Stimulated activated CD4-positive, alpha-beta T cell treated with anti-CD3 and anti-CD28 coated beads, Interleukin-4, amount 100 ng/mL, for 4 hours (primary cell): ENCODE results near the gene METTL27.
"Not testable (repeated sequence)": the region's sequence is repeated elsewhere in the genome, so short reads cannot be mapped to it uniquely, and the experiment has no call there.

Source experiments
- DNase-seq, 2 experiments: peaks; one replicate each; pipeline ENCODE4 v3.0.0-alpha.2; 2020

The METTL27 gene

GRCh38 chr7:73838642-73839041 lies 3.7 kb downstream of the METTL27 start:
- DNase-seq: no peak

DNA sequence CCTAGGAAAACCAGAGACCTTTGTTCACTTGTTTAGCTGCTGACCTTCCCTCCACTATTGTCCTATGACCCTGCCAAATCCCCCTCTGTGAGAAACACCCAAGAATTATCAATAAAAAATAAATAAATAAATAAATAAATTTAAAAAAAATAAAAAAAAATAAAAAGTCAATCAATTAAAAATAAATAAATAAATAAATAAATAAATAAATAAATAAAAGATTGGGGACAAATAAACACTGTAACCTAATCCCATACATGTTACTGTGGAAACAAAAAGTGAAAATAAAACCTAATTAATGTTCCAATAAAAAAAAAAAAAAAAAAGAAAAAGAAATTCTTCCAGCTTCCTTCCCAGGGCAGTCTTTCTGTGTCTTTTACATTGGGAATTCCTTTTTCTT lies 5.1 kb downstream of the METTL27 start:
- DNase-seq: not testable (repeated sequence)

DNA sequence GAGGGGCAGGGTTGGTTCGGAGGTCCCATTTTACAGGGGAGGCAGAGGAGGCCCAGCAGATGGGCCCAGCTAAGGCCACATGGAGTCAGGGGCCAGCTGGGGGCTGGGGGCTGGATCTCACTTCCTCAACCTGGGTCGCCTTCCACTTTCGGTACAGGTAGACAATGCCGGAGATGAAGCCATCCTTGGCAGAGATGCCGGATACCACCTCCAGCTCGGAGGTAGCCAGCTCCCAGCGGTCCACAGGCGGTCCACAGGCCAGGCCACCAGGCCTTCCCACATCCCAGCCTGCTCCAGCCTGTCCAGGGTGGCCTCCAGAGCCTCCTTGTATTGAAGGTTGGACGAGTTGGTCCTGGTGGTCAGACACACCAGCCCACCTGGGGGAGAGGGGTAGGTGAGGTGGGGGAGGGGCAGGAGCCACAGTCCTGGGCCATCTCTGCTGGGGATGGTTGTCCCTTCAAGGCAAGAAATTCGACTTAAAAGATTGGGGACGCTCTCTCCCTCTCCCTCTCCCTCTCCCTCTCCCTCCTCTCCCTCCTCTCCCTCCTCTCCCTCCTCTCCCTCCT lies 7.6 kb downstream of the METTL27 start:
- no peak for DNase-seq

DNA sequence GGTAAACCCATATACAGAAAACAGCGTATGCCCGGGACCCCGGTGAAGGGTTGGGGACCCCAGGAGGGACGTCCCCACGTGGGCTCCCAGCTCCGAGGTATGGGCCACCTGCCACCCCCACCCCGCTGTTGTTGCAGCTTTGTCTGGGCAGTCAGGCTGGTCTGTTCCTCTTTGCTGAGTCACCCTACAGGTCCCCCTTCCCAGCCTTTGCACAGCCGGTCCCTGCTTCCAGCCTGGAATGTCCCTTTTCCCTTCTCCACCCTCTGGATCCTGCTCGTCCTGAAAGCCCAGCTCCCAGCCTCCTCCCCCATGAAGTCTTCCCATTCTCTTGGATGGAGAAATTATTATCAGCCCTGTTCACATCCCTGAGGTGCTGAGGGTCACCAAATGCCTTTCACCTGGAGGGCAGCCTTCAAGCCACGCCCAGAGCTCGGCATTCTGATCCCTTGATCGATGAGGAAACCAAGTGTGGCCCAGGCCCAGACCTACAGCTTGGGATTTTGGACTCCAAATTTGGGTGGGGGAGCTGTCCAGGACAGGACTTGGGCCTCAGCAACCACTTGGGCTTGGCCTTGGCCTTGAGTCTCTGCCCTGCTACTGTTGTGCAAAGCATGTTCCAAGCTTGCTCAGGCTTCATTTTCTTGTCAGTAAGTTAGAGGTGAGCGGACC lies 8.9 kb downstream of the METTL27 start:
- no peak for DNase-seq

GRCh38 chr7:73832806-73833205 lies 9.5 kb downstream of the METTL27 start:
- no peak for DNase-seq

- DNase-seq: no peak
Measured at GRCh38 chr7:73831834-73832651, 10.3 kb downstream of the METTL27 start.

GRCh38 chr7:73831584-73831833 lies 10.8 kb downstream of the METTL27 start:
- DNase-seq: no peak

- DNase-seq: no peak
Measured at GRCh38 chr7:73830681-73831583, 11.4 kb downstream of the METTL27 start, which contains the start of gene CLDN4. Gene CLDN4, plus strand, starts transcription at chr7:73830996. Its CDS starts 206 bp downstream, at chr7:73831202.

DNA sequence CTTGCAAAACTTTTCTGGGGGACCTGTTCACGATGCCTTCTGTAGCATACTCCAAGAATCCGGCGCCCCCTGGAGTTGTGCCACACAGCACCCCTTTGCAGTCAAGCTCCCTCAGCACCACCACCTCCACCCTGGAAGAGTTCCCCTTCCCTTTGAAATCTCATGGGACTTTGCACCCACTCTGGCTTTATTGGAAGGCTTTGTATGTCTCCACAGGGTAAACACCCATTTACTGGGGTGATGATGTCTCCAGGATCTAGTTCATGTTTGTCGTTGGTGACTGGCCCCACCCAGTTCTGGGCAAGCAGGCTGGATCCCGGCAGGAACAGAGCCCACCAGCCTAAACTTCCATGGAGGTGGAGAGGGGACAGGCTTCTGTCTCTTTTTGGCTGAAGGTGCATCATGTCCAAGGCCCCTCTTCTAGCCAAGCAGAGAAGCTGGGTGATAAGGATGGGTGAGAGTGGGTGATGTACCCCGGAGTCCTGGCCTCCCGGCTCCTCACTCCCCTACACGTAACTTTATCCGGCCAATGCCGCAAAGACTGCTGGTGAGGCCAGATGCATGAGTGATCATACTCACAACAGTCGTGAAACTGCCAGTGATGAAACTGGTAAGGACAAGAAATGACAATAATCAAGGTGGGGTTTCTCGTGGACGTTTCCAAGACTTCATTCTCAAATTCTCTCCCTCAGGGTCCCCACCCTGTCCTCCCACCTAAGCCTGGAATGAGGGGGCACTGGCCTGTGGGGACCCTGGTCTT lies 12.2 kb downstream of the METTL27 start:
- DNase-seq: no peak

DNA sequence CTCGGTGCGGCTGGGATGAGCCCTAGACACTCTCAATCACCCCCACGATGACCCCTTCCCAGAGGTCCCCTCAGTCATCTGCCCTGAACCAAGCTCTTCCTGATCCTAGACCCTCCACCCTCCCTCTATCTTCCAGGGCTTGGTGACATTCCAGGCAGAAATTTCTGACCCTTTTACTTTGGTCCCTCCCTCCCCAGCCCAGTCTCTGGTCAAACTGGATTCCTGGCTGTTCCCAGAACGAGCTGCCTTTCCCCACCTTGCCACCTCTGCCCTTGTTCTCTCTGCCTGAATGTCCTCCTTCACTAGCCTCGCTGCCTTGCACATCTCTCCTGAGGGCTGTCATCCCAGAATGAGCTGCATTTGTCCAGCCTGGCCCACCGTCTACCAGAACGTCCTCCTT lies 12.8 kb downstream of the METTL27 start:
- no peak for DNase-seq

GRCh38 chr7:73828972-73829371 lies 13.3 kb downstream of the METTL27 start:
- DNase-seq: no peak

GRCh38 chr7:73828107-73828803 lies 14.1 kb downstream of the METTL27 start:
- no peak for DNase-seq

DNA sequence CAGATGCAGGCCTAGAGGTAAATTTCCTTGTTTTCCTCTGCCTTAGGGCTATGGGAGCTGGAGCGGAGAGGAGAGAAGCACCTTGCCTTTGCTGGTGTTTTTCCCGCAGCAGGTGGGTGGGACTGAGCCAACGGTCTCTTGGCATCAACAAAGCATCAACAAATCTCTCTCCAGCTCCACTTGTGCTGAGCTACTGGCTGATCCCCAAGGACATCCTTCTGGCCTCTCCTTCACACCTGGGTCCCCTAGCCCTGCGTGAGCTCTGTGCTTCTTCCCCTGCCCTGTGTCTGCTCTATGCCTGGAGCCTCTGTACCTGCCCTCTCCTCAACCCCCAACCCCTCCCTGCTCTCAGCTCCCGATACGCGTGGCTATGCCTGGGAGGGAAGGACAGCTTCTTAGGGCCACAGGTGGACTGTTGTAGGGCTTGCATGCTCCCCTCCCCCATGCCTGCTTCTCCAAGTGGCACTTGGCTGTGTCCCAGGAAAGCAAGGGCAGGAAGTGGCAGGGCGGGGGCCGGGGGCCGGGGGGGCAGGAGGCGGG lies 14.7 kb downstream of the METTL27 start:
- DNase-seq: no peak

- no peak for DNase-seq
Measured at GRCh38 chr7:73824986-73825385, 17.3 kb downstream of the METTL27 start.

DNA sequence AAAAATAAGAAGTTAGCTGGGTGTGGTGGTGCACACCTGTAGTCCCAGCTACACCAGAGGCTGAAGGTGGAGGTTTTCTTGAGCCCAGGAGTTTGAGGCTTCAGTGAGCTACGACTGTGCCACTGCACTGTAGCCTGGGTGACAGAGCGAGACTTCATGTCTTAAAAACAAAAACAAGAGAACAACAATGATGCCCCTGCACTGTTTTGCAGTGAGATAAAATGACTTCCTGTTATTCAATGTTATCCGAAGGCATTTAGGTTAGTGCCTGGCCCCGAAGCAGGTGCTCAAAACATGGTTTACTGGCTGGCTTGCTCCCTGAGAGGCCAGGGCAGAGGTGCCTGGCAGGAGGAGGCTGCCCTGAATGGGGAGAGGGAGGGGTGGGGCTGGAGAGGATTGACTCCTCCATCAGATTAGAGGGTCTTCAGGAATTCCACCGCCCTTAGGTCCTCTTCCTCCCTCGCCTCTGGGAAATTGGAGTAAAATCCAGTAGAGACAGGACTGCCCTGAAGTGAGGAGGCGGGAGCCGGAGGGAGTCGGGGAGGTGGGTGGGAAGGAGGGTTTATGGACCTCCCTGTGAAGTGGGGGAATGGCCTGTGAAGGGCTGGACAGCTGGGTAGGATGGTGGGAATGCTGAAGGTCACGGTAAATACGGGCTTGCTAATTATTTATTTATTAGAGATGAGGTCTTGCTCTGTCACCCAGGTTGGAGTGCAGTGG lies 18.3 kb downstream of the METTL27 start:
- DNase-seq: no peak

- DNase-seq: no peak
Measured at GRCh38 chr7:73823257-73823656, 19.1 kb downstream of the METTL27 start.

- no peak for DNase-seq
Measured at GRCh38 chr7:73822319-73823173, 19.8 kb downstream of the METTL27 start.

GRCh38 chr7:73821597-73822285 lies 20.6 kb downstream of the METTL27 start:
- DNase-seq: not testable (repeated sequence)

GRCh38 chr7:73820013-73820412 lies 22.3 kb downstream of the METTL27 start:
- no peak for DNase-seq
